Ovary (tissue), 3 donors: Measurements from ENCODE around the gene SCO1.

Experiments used
- CTCF ChIP-seq, 3 donors: fragments of 450-650 bp in 2 of 3; fragments of 200-600 bp in 1 of 3; IDR thresholded peaks; one replicate each; pipeline versions ENCODE4 v1.5.1 to v1.8.0; 2016 to 2022; ENCODE audit warnings: antibody characterized with exemption in 3 of 3, mild to moderate bottlenecking in 1 of 3
- EP300 ChIP-seq: sonication (generic); formaldehyde crosslinking; IDR thresholded peaks from one replicate; pipeline ENCODE4 v1.6.1; 2017; ENCODE audit warnings: antibody characterized with exemption
- POLR2A ChIP-seq: fragments of 450-650 bp; IDR thresholded peaks from one replicate; pipeline ENCODE4 v1.6.1; 2017; ENCODE audit warnings: antibody characterized with exemption, mild to moderate bottlenecking, moderate library complexity
- donor health status: DM: no; HTN: no; CAD: no.

- TF ChIP-seq CTCF (IDR thresholded peaks at IDR 0.05), result no peak
- no peak for TF ChIP-seq POLR2A
- no peak for TF ChIP-seq EP300
Observed at GRCh38 chr17:10733666-10734065, 36.3 kb upstream of the SCO1 start.
